ENCODE data around the gene OR52B6.

DNA sequence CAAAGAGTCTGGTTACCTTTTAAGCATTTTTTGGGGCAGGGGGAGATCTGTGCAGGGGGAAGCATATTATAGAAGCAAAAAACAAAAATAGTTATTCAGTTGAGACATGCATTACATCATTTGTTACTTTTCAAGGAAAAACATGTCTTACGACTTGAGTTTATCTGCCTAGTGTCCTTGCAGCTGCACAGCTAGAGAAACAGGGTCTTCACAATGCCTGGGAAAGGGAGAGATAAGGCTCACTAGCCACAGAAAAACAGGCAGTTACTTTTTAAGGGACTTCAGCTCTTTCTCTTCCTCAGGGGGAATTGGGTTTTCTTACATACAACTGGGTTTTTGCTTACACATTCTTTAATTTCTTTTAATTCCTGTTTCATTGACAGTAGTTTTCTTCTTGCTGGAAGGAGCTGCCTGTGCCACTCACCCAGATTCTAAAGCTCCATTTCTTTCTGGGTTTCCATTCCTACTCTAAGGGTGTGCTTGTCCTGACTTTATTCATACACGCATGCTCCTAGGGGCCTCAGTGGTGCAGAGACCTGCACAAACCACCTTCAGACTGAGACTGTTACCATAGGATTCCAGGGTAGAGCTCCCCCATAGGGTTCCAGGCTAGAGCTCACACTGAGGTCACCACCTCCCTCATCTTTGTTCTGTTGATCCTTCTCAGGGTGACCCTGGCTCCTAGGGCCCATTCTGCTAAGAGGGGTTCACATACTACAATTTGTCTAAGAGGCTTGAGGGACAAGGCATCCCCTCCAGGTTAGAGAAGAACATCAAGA is 49.4 kb upstream of the OR52B6 start:
- TF ChIP-seq POLR2A (IDR thresholded peaks at IDR 0.05) (no peak), POLR2AphosphoS5 (IDR thresholded peaks at IDR 0.05) (no peak)
- TF ChIP-seq, protein P1, sequence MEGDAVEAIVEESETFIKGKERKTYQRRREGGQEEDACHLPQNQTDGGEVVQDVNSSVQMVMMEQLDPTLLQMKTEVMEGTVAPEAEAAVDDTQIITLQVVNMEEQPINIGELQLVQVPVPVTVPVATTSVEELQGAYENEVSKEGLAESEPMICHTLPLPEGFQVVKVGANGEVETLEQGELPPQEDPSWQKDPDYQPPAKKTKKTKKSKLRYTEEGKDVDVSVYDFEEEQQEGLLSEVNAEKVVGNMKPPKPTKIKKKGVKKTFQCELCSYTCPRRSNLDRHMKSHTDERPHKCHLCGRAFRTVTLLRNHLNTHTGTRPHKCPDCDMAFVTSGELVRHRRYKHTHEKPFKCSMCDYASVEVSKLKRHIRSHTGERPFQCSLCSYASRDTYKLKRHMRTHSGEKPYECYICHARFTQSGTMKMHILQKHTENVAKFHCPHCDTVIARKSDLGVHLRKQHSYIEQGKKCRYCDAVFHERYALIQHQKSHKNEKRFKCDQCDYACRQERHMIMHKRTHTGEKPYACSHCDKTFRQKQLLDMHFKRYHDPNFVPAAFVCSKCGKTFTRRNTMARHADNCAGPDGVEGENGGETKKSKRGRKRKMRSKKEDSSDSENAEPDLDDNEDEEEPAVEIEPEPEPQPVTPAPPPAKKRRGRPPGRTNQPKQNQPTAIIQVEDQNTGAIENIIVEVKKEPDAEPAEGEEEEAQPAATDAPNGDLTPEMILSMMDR (IDR thresholded peaks at IDR 0.05) = no peak

Data from breast epithelium (tissue), 3 donors.